IMR-90 (cell line): ENCODE data around the gene ATP5PO. TPM values are rescaled to one million over a fixed set of nuclear protein-coding genes. Genes with fewer than 3 reads are reported as not detected.

Source experiments
- ATAC-seq: fragments of 200-7000 bp; cut with Tn5 transposase; 2 replicates; pipeline ENCODE4 v1.9.1; 2020; ENCODE audit warnings: low read depth, mild to moderate bottlenecking, moderate library complexity
- BruUV-seq: library from RNA; stranded (reverse); fragments of 400-500 nt; replicated peaks from 2 replicates; lab custom pipeline; 2021; lab: Mats Ljungman, UMichigan
- CTCF ChIA-PET: fragments of 300-600 bp; formaldehyde crosslinking; extraction: SDS; loops from one replicate; lab custom pipeline; 2021; ENCODE audit warnings: antibody characterized with exemption; lab: Yijun Ruan, JAX
- POLR2A ChIA-PET: fragments of 300-600 bp; sonication (Branson Sonifier 250); formaldehyde crosslinking; loops from one replicate; lab custom pipeline; 2022; ENCODE audit warnings: antibody characterized with exemption; ENCODE audit not compliant: unreplicated experiment; lab: Charles Lee
- DNase-seq: peaks from one replicate; pipeline ENCODE4 v3.0.0; 2013
- H2AFZ ChIP-seq: replicated peaks from 2 replicates; pipeline ENCODE3; 2013; ENCODE audit warnings: low read length, mild to moderate bottlenecking; ENCODE audit not compliant: poor library complexity
- H2AK5ac ChIP-seq: 2 replicates; pipeline ENCODE4 v1.6.1; 2013; ENCODE audit warnings: low read depth, low read length, inconsistent platforms
- H2AK9ac ChIP-seq: replicated peaks from 2 replicates; pipeline ENCODE3; 2013; ENCODE audit warnings: mild to moderate bottlenecking, low read depth, low read length, moderate library complexity; ENCODE audit not compliant: poor library complexity
- H2BK120ac ChIP-seq: 2 replicates; pipeline ENCODE4 v1.6.1; 2013; ENCODE audit warnings: low read depth, low read length, inconsistent platforms
- H2BK15ac ChIP-seq: 3 replicates; pipeline ENCODE4 v1.6.1; 2013; ENCODE audit warnings: low read depth, low read length, inconsistent platforms
- H2BK20ac ChIP-seq: 2 replicates; pipeline ENCODE4 v1.6.1; 2013; ENCODE audit warnings: low read depth, mild to moderate bottlenecking, inconsistent platforms, low read length, moderate library complexity
- H2BK5ac ChIP-seq: 2 replicates; pipeline ENCODE4 v1.6.1; 2013; ENCODE audit warnings: mild to moderate bottlenecking, low read depth, low read length, inconsistent platforms; ENCODE audit not compliant: poor library complexity, severe bottlenecking
- H3K14ac ChIP-seq: replicated peaks from 2 replicates; pipeline ENCODE4 v1.6.1; 2013; ENCODE audit warnings: low read depth, low read length, inconsistent platforms
- H3K18ac ChIP-seq: 2 replicates; pipeline ENCODE4 v1.6.1; 2013; ENCODE audit warnings: low read depth, low read length, control low read depth
- H3K23ac ChIP-seq: 2 replicates; pipeline ENCODE4 v1.6.1; 2013; ENCODE audit warnings: low read depth, low read length, inconsistent platforms
- H3K27ac ChIP-seq: 2 replicates; pipeline ENCODE4 v1.5.1; 2013; ENCODE audit warnings: mild to moderate bottlenecking, control low read depth, low read length; ENCODE audit not compliant: insufficient read depth
- H3K27me3 ChIP-seq: 2 replicates; pipeline ENCODE4 v1.6.1; 2013; ENCODE audit warnings: low read length; ENCODE audit not compliant: control insufficient read depth, insufficient read depth
- H3K36me3 ChIP-seq: 2 replicates; pipeline ENCODE4 v1.6.1; 2013; ENCODE audit warnings: low read length, mixed read lengths; ENCODE audit not compliant: control insufficient read depth, insufficient read depth
- H3K4ac ChIP-seq: 2 replicates; pipeline ENCODE4 v1.6.1; 2013; ENCODE audit warnings: low read depth, low read length, inconsistent platforms
- H3K4me1 ChIP-seq: 2 replicates; pipeline ENCODE4 v1.6.1; 2013; ENCODE audit warnings: low read length, mixed read lengths; ENCODE audit not compliant: control insufficient read depth, insufficient read depth
- H3K4me2 ChIP-seq: 2 replicates; pipeline ENCODE4 v1.6.1; 2013; ENCODE audit warnings: low read depth, mild to moderate bottlenecking, control low read depth, low read length, moderate library complexity
- H3K4me3 ChIP-seq: 2 replicates; pipeline ENCODE4 v1.5.1; 2013; ENCODE audit warnings: low read depth, mild to moderate bottlenecking, control low read depth, low read length, moderate library complexity; ENCODE audit not compliant: insufficient read depth
- H3K56ac ChIP-seq: 2 replicates; pipeline ENCODE4 v1.6.1; 2013; ENCODE audit warnings: low read length, inconsistent platforms; ENCODE audit not compliant: insufficient read depth; ENCODE audit errors: extremely low read depth
- H3K79me1 ChIP-seq, 2 experiments: 2 replicates each; pipeline ENCODE4 v1.6.1; 2013; ENCODE audit warnings: low read length in 2 of 2, inconsistent platforms in 1 of 2, low read depth in 1 of 2
- H3K9ac ChIP-seq: 2 replicates; pipeline ENCODE4 v1.6.1; 2013; ENCODE audit warnings: low read depth, low read length, control low read depth
- H3K9me1 ChIP-seq: 2 replicates; pipeline ENCODE4 v1.6.1; 2013; ENCODE audit warnings: low read length, inconsistent platforms; ENCODE audit not compliant: insufficient read depth
- H3K9me3 ChIP-seq: 2 replicates; pipeline ENCODE4 v1.6.1; 2013; ENCODE audit warnings: low read length; ENCODE audit not compliant: control insufficient read depth, insufficient read depth
- H4K20me1 ChIP-seq: 2 replicates; pipeline ENCODE4 v1.6.1; 2013; ENCODE audit warnings: low read length, inconsistent platforms; ENCODE audit not compliant: insufficient read depth
- H4K5ac ChIP-seq: 2 replicates; pipeline ENCODE4 v1.6.1; 2013; ENCODE audit warnings: mild to moderate bottlenecking, low read depth, low read length, control low read depth
- H4K8ac ChIP-seq, 2 experiments: 2 replicates each; pipeline ENCODE4 v1.6.1; 2013; ENCODE audit warnings: low read depth in 2 of 2, low read length in 2 of 2, control low read depth in 1 of 2, inconsistent platforms in 1 of 2
- H4K91ac ChIP-seq: 2 replicates; pipeline ENCODE4 v1.6.1; 2013; ENCODE audit warnings: low read depth, low read length, inconsistent platforms; ENCODE audit not compliant: insufficient read depth
- BHLHE40 ChIP-seq: fragments of 150-350 bp; IDR thresholded peaks from 2 replicates; pipeline ENCODE4 v1.6.1; 2016; ENCODE audit warnings: mild to moderate bottlenecking, low read depth, low read length
- CEBPB ChIP-seq: IDR thresholded peaks from 2 replicates; pipeline ENCODE4 v1.6.1; 2012; ENCODE audit warnings: low read depth, low read length, improper control_type of control experiment
- CHD1 ChIP-seq: IDR thresholded peaks from 2 replicates; pipeline ENCODE4 v1.6.1; 2012; ENCODE audit warnings: low read depth, low read length, improper control_type of control experiment
- CTCF ChIP-seq: conservative IDR thresholded peaks from 2 replicates; pipeline ENCODE4 v1.5.1; 2012; ENCODE audit warnings: mild to moderate bottlenecking, low read depth, low read length, improper control_type of control experiment
- FOS ChIP-seq: fragments of 150-350 bp; IDR thresholded peaks from 2 replicates; pipeline ENCODE4 v1.6.1; 2016; ENCODE audit warnings: low read depth, low read length
- MAFK ChIP-seq: IDR thresholded peaks from 2 replicates; pipeline ENCODE4 v1.6.1; 2012; ENCODE audit warnings: low read depth, low read length, improper control_type of control experiment
- MAZ ChIP-seq: IDR thresholded peaks from 2 replicates; pipeline ENCODE4 v1.6.1; 2012; ENCODE audit warnings: low read depth, mild to moderate bottlenecking, low read length, improper control_type of control experiment, moderate library complexity, borderline replicate concordance
- MXI1 ChIP-seq: IDR thresholded peaks from 2 replicates; pipeline ENCODE4 v1.6.1; 2012; ENCODE audit warnings: low read depth, mild to moderate bottlenecking, low read length, moderate library complexity, borderline replicate concordance
- NFE2L2 ChIP-seq: fragments of 150-350 bp; IDR thresholded peaks from 2 replicates; pipeline ENCODE4 v1.6.1; 2016; ENCODE audit warnings: low read depth, mild to moderate bottlenecking, low read length
- POLR2A ChIP-seq: IDR thresholded peaks from 2 replicates; pipeline ENCODE4 v1.6.1; 2012; ENCODE audit warnings: mild to moderate bottlenecking, low read depth, low read length
- RAD21 ChIP-seq: IDR thresholded peaks from 2 replicates; pipeline ENCODE4 v1.6.1; 2012; ENCODE audit warnings: low read length, improper control_type of control experiment
- RCOR1 ChIP-seq: IDR thresholded peaks from 2 replicates; pipeline ENCODE4 v1.6.1; 2012; ENCODE audit warnings: mild to moderate bottlenecking, low read length, improper control_type of control experiment; ENCODE audit not compliant: insufficient replicate concordance
- RFX5 ChIP-seq: IDR thresholded peaks from 2 replicates; pipeline ENCODE4 v1.8.0; 2012; ENCODE audit warnings: low read depth, mild to moderate bottlenecking, low read length, moderate library complexity
- SMC3 ChIP-seq: fragments of 150-350 bp; IDR thresholded peaks from 2 replicates; pipeline ENCODE4 v1.6.1; 2016; ENCODE audit warnings: low read depth, mild to moderate bottlenecking, antibody characterized with exemption, low read length, moderate library complexity
- USF2 ChIP-seq: fragments of 150-350 bp; IDR thresholded peaks from 2 replicates; pipeline ENCODE4 v1.6.1; 2017; ENCODE audit warnings: mild to moderate bottlenecking, antibody characterized with exemption, low read length, low read depth
- WGBS, 2 experiments: methylation state at CpG; one replicate each; pipeline versions ENCODE4 v1.1.5 to v1.1.7; 2013; ENCODE audit warnings: missing lambda C conversion rate in 2 of 2; ENCODE audit not compliant: insufficient read length in 1 of 2; ENCODE audit errors: extremely low coverage in 2 of 2; 5-methylcytosine and 5-hydroxymethylcytosine counted together
- dilution Hi-C: fragments of 300-500 bp; cut with HindIII; formaldehyde crosslinking; loops from one replicate; pipeline ENCODE4 v1.14.3; 2018; ENCODE audit warnings: low sequenced_read_pairs; ENCODE audit not compliant: unreplicated experiment
- in situ Hi-C: fragments of 300-500 bp; cut with MboI; formaldehyde crosslinking; loops from 3 replicates; pipeline ENCODE4 v1.14.3; 2019; ENCODE audit warnings: low sequenced_read_pairs, inconsistent platforms, mixed read lengths
- intact Hi-C: fragments of 100-400 bp; cut with micrococcal nuclease; formaldehyde crosslinking; loops from 2 replicates; pipeline ENCODE4 v1.10.0; 2022
- polyA plus RNA-seq, 3 experiments: library from polyadenylated mRNA; depleted of rRNA; stranded (reverse); fragments of >200 nt; gene quantifications; 2 replicates each; pipeline ENCODE4 v1.2.3, GENCODE V29; 2012; ENCODE audit warnings: low replicate concordance in 1 of 3
- total RNA-seq: library from RNA; depleted of rRNA; stranded (reverse); fragments of >200 nt; gene quantifications from 2 replicates; pipeline ENCODE4 v1.2.3, GENCODE V29; 2012
- TF ChIP-seq, protein P1 (sequence below): fragments of 150-350 bp; IDR thresholded peaks from 2 replicates; pipeline ENCODE4 v1.6.1; 2016; ENCODE audit warnings: low read depth, mild to moderate bottlenecking, low read length, moderate library complexity, borderline replicate concordance

The ATP5PO gene
- total and polyA plus RNA-seq, 2 of the 4 experiments (the other 2 are of a cell fraction) = 237 to 250 TPM

- BruUV-seq = no TSS peak
- WGBS, 2 experiments = 50% methylated on average over 1 of the region's 2 CpGs; no CpG with 5 or more reads in 1 of the 2 experiments
- TF ChIP-seq SMC3 = no peak
- no peak for TF ChIP-seq CHD1
- no peak for TF ChIP-seq NFE2L2
- no peak for TF ChIP-seq CTCF
- no peak for TF ChIP-seq POLR2A
- TF ChIP-seq USF2 = no peak
- TF ChIP-seq CEBPB = no peak
- TF ChIP-seq, protein P1, sequence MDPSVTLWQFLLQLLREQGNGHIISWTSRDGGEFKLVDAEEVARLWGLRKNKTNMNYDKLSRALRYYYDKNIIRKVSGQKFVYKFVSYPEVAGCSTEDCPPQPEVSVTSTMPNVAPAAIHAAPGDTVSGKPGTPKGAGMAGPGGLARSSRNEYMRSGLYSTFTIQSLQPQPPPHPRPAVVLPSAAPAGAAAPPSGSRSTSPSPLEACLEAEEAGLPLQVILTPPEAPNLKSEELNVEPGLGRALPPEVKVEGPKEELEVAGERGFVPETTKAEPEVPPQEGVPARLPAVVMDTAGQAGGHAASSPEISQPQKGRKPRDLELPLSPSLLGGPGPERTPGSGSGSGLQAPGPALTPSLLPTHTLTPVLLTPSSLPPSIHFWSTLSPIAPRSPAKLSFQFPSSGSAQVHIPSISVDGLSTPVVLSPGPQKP = no peak
- no peak for TF ChIP-seq RFX5
- no peak for TF ChIP-seq MAZ
- TF ChIP-seq MAFK = no peak
- no peak for TF ChIP-seq FOS
- TF ChIP-seq RAD21 = no peak
- no peak for TF ChIP-seq RCOR1
- TF ChIP-seq BHLHE40 = no peak
- TF ChIP-seq MXI1 = no peak
- Histone ChIP-seq H3K4ac (no peak overlapping the region), H3K4me2 (no peak overlapping the region), H3K14ac (no peak overlapping the region), H2BK15ac (no peak overlapping the region), H2AK9ac (no peak overlapping the region), H4K91ac (no peak overlapping the region), H3K79me1 (no peaks in the 10 kb centered on the region), H3K27me3 (peaks cover 7% of the 10 kb centered on the region), H3K56ac (no peak overlapping the region), H4K5ac (no peak overlapping the region), H2BK20ac (no peak overlapping the region), H3K27ac (no peak overlapping the region), H3K9me1 (no peaks in the 10 kb centered on the region), H2AFZ (no peak overlapping the region), H3K4me1 (peaks cover 2% of the 10 kb centered on the region; the same call in 1 of the 2 replicates), H3K9ac (no peak overlapping the region), H3K4me3 (no peak overlapping the region), H2BK5ac (no peak overlapping the region), H2BK120ac (no peak overlapping the region), H2AK5ac (no peak overlapping the region), H4K20me1 (no peaks in the 10 kb centered on the region), H3K36me3 (no peaks in the 10 kb centered on the region), H3K23ac (no peak overlapping the region), H3K18ac (no peak overlapping the region), H3K9me3 (no peaks in the 10 kb centered on the region), H4K8ac (no peak overlapping the region)
- intact Hi-C loops = no loop called here
- dilution Hi-C loops = no loop called here
- ChIA-PET CTCF (no interaction called here), POLR2A (no interaction called here)
- ATAC-seq (peak; percentile 87), DNase-seq (peak; percentile 60)
- in situ Hi-C loops = no loop called here
These were observed 48.8 kb downstream of the ATP5PO start for GRCh38 chr21:33866826-33867225.
